ENCODE results near the gene EFCAB10.

EFCAB10 gene

GRCh38 chr7:105596866-105597265, 15.6 kb upstream of the EFCAB10 start:
- no peak for FAIRE-seq

GRCh38 chr7:105594034-105594433, 12.7 kb upstream of the EFCAB10 start:
- FAIRE-seq, result no peak

- no peak for FAIRE-seq
Measured at GRCh38 chr7:105591522-105591921, 10.2 kb upstream of the EFCAB10 start.

GRCh38 chr7:105590793-105591192, 9.5 kb upstream of the EFCAB10 start:
- no peak for FAIRE-seq

- FAIRE-seq, result no peak
Measured at GRCh38 chr7:105589356-105590077, 8.2 kb upstream of the EFCAB10 start.

GRCh38 chr7:105587909-105588635, 6.8 kb upstream of the EFCAB10 start:
- no peak for FAIRE-seq

GRCh38 chr7:105585850-105586500, 4.7 kb upstream of the EFCAB10 start:
- no peak for FAIRE-seq

GRCh38 chr7:105584165-105584564, 2.9 kb upstream of the EFCAB10 start:
- FAIRE-seq, result no peak

GRCh38 chr7:105583061-105583460, 1.8 kb upstream of the EFCAB10 start:
- FAIRE-seq, result no peak

GRCh38 chr7:105580022-105580740, 1.1 kb downstream of the EFCAB10 start:
- FAIRE-seq, result no peak

- FAIRE-seq, result no peak
Measured at GRCh38 chr7:105578496-105578895, 2.8 kb downstream of the EFCAB10 start.

GRCh38 chr7:105577251-105577650, 4.0 kb downstream of the EFCAB10 start:
- no peak for FAIRE-seq

- no peak for FAIRE-seq
Measured at GRCh38 chr7:105571891-105572290, 9.4 kb downstream of the EFCAB10 start.

GRCh38 chr7:105567821-105568220, 13.5 kb downstream of the EFCAB10 start:
- no peak for FAIRE-seq

- no peak for FAIRE-seq
Measured at GRCh38 chr7:105567024-105567423, 14.3 kb downstream of the EFCAB10 start.

- no peak for FAIRE-seq
Measured at GRCh38 chr7:105565190-105565589, 16.1 kb downstream of the EFCAB10 start.

- no peak for FAIRE-seq
Measured at GRCh38 chr7:105559926-105560325, 21.4 kb downstream of the EFCAB10 start.

- no peak for FAIRE-seq
Measured at GRCh38 chr7:105538339-105538738, 43.0 kb downstream of the EFCAB10 start.

- no peak for FAIRE-seq
Measured at GRCh38 chr7:105532709-105533460, 48.4 kb downstream of the EFCAB10 start.

- peak; percentile 29 for FAIRE-seq
Measured at GRCh38 chr7:105531792-105532671, 49.3 kb downstream of the EFCAB10 start, which contains the start of gene RINT1. Gene RINT1, plus strand, starts transcription at chr7:105532201. Its CDS starts 115 bp downstream, at chr7:105532316.

GRCh38 chr7:105530546-105530945, 50.7 kb downstream of the EFCAB10 start:
- FAIRE-seq, result no peak

Measured in TTC549 (cell line).